Measurements from ENCODE around the gene CTRB2. TPM values are rescaled to one million over a fixed set of nuclear protein-coding genes. Genes with fewer than 3 reads are reported as not detected.

Gene CTRB2
- total RNA-seq, 4 donors from 2014 or later, result not detected

DNA sequence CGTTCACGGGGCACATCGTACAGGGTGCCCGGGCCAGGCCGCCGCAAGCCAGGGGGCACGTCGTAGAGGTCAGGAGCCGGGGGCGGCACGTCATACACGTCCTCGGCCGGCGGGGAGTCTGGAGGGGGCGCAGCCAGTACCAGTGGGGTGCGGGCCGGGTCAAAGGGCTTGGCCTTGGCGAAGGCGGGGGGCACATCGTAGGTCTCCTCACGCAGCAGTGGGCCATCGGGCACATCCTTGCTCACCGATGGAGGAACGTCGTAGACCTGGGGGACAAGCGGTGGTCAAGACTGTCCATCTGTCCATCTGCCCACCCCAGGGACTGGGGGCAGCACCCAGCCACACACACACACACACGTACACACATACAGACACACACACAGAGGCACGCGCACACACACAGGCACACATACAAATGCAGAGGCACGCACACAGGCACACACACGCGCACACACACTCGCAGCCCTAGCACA, 28.8 kb upstream of the CTRB2 start:
- intact Hi-C loops (cut with DNase I; ENCODE audit: low total_unique reads), result no loop called here
- Histone ChIP-seq H3K27me3 (no peaks in the 10 kb centered on the region), H3K9me3 (no peaks in the 10 kb centered on the region), H3K27ac (no peak overlapping the region), H3K4me1 (peaks cover 25 to 33% (median 29%) of the 10 kb centered on the region in 4 donors), H3K4me3 (no peak overlapping the region), H3K36me3 (peaks cover 0 to 12% (median 0%) of the 10 kb centered on the region in 4 donors)
- TF ChIP-seq POLR2A (IDR thresholded peaks at IDR 0.05) (no peak), CTCF (IDR thresholded peaks at IDR 0.05) (no peak), POLR2AphosphoS5 (IDR thresholded peaks at IDR 0.05) (no peak), EP300 (IDR thresholded peaks at IDR 0.05; ENCODE audit: low read depth) (no peak)
- no peak for DNase-seq
- in situ Hi-C loops (cut with MboI; ENCODE audit: low pct_ligation_motif_present in 1 of 4, low pct_unique_long_range_greater_than_20kb in 1 of 4, low sequenced_read_pairs in 3 of 4), result no loop called here
- 91% methylated on average over 20 of the region's 34 CpGs; no CpG with 5 or more reads in 1 of the 2 donors for WGBS, 2 donors (ENCODE audit: low coverage in 1 of 2)

DNA sequence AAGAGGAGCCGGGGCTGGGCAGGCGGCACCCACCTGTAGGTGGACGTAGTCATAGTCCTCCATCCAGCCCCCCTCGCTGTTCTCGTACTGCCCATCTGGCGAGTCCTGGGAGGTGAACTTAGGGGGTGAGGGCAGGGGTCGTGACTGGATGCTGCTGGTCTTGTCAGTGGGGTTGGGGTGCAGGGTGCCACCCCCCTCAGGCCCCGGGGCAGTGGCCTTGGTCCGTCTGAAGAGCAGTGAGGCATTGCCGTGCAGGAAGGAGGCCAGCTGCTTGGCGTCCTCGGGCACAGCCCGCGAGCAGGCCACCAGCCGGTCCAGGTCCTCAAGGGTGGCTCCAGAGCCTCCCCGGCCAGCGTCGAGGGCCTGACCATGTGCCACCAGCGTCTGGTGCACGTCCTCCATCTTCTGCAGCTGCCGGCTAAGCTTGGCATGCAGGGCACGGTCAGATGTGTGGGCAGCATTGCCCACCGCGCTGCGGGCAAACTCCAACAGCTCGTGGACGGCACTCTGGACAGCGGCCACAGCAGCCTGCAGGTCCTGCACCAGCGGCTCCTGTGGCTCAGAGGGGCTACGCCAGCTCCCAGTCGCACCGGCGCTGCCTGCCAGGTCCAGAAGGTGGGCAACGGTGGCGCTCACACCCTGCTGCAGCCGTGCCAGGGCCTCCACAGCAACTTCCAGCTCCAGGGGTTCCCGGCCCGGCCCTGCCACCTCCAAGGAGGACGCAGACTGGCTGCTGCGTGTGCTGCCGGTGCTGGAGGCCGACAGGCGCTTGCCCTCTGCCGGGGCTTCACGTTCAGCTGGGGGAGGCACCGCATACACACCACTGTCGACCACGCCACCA, 28.1 kb upstream of the CTRB2 start:
- in situ Hi-C loops (cut with MboI; ENCODE audit: low pct_ligation_motif_present in 1 of 4, low pct_unique_long_range_greater_than_20kb in 1 of 4, low sequenced_read_pairs in 3 of 4), result no loop called here
- Histone ChIP-seq H3K36me3 (peaks cover 0 to 12% (median 0%) of the 10 kb centered on the region in 4 donors), H3K27me3 (no peaks in the 10 kb centered on the region), H3K9me3 (no peaks in the 10 kb centered on the region), H3K4me3 (no peak overlapping the region), H3K27ac (peak overlapping the region in 2 of 4 donors; percentile 54 to 69), H3K4me1 (peaks cover 25 to 33% (median 29%) of the 10 kb centered on the region in 4 donors)
- WGBS, 2 donors (ENCODE audit: low coverage in 1 of 2), result 85% methylated on average over 33 of the region's 48 CpGs; no CpG with 5 or more reads in 1 of the 2 donors
- intact Hi-C loops (cut with DNase I; ENCODE audit: low total_unique reads), result loop anchor here (1.0 kb wide), 1 partner anchor 150 kb away; no protein-coding TSS in a partner anchor
- TF ChIP-seq CTCF (IDR thresholded peaks at IDR 0.05) (no peak), POLR2AphosphoS5 (IDR thresholded peaks at IDR 0.05) (no peak), POLR2A (IDR thresholded peaks at IDR 0.05) (no peak), EP300 (IDR thresholded peaks at IDR 0.05; ENCODE audit: low read depth) (no peak)
- DNase-seq, result no peak

GRCh38 chr16:75233611-75233938, 26.6 kb upstream of the CTRB2 start:
- WGBS, 2 donors (ENCODE audit: low coverage in 1 of 2), result 63 to 66% methylated on average over 2 to 7 of the region's 7 CpGs
- Histone ChIP-seq H3K9me3 (no peaks in the 10 kb centered on the region), H3K4me3 (no peak overlapping the region), H3K27me3 (no peaks in the 10 kb centered on the region), H3K27ac (peak overlapping the region in 3 of 4 donors; percentile 6 to 69 (median 54)), H3K4me1 (peaks cover 14 to 22% (median 19%) of the 10 kb centered on the region in 4 donors), H3K36me3 (peaks cover 0 to 23% (median 5%) of the 10 kb centered on the region in 4 donors)
- DNase-seq, result no peak
- TF ChIP-seq POLR2A (IDR thresholded peaks at IDR 0.05), result no peak
- TF ChIP-seq CTCF (IDR thresholded peaks at IDR 0.05), result no peak
- no peak for TF ChIP-seq POLR2AphosphoS5 (IDR thresholded peaks at IDR 0.05)
- no peak for TF ChIP-seq EP300 (IDR thresholded peaks at IDR 0.05; ENCODE audit: low read depth)
- in situ Hi-C loops (cut with MboI; ENCODE audit: low pct_ligation_motif_present in 1 of 4, low pct_unique_long_range_greater_than_20kb in 1 of 4, low sequenced_read_pairs in 3 of 4), result no loop called here
- intact Hi-C loops (cut with DNase I; ENCODE audit: low total_unique reads), result no loop called here

DNA sequence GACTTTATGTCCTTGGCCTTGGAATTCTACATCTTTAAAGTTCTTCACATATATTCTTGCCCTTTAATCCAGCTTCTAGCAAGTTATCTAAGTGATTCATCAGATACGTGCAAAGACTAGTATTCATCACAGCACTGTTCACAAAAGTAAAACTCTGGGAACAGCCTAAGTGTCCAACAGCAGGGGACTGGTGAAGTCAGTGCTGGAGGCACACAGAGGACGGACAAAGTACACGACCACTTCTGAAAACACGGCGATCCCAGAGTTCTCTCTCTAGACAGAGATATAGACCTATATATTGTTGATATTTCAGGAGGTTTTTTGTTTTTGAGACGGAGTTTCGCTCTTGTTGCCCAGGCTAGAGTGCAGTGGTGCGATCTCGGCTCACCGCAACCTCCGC, 24.6 kb upstream of the CTRB2 start:
- Histone ChIP-seq H3K36me3 (peaks cover 0 to 23% (median 5%) of the 10 kb centered on the region in 4 donors), H3K27ac (no peak overlapping the region), H3K4me3 (no peak overlapping the region), H3K4me1 (peaks cover 4 to 13% (median 9%) of the 10 kb centered on the region in 4 donors), H3K9me3 (no peaks in the 10 kb centered on the region), H3K27me3 (no peaks in the 10 kb centered on the region)
- intact Hi-C loops (cut with DNase I; ENCODE audit: low total_unique reads) (no loop called here), in situ Hi-C loops (cut with MboI; ENCODE audit: low pct_ligation_motif_present in 1 of 4, low pct_unique_long_range_greater_than_20kb in 1 of 4, low sequenced_read_pairs in 3 of 4) (no loop called here)
- WGBS, 2 donors (ENCODE audit: low coverage in 1 of 2), result 92% methylated on average over 6 to 11 of the region's 11 CpGs
- no peak for DNase-seq
- TF ChIP-seq POLR2A (IDR thresholded peaks at IDR 0.05), result no peak
- TF ChIP-seq CTCF (IDR thresholded peaks at IDR 0.05), result no peak
- no peak for TF ChIP-seq EP300 (IDR thresholded peaks at IDR 0.05; ENCODE audit: low read depth)
- TF ChIP-seq POLR2AphosphoS5 (IDR thresholded peaks at IDR 0.05), result no peak

Data from transverse colon (tissue), 4 donors.